ENCODE measurements around the gene KLHL29.

Gene KLHL29

DNA sequence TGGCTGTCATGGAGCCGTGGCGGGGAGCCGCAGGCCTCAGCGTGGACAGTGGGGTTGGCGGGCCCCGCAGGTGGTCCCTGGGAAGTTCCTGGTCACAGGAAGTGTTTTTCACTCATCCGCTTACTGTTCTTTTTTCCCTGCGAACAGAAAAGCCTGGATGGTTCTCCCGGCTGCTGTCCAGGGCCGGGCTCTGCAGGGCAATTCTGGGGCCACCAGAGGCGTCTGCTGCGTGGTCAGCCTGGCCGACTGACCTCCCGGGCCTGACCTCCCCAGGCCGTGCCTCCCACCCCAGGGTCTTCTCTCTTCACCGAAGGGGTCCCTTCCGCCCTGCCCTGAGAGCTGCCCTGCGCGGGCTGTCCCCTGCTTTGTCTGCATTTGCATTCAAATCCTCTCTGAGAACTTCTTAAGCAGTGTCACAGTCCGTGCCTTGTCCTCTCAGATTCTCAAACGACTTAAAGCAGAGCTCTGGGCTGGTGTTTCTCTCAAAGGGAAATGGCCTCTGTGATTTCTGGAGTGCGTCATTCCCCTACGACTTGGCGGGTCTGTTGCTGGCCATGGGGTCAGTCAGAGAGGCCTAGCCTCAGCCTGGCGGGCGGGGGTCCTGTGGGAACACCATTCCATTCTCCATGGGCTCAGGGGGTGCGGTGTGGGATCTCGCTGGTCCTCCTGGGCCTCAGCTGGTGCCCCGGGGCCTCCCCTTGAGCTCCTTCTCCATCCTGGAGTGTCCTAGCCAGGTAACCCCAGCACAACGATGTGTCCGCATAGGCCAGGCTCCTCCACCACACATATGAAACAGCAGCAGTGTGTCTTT, 38.3 kb downstream of the KLHL29 start:
- Histone ChIP-seq H3K18ac (ENCODE audit: low read length) (peak overlapping the region; percentile 69), H3K9ac (ENCODE audit: low read depth, low read length, poor library complexity) (no peak overlapping the region), H3K36me3 (replicated peaks in 1 of 2; ENCODE audit: control insufficient read depth in 2 of 2, insufficient read depth in 2 of 2, low read length in 2 of 2) (no peaks in the 10 kb centered on the region), H2BK5ac (ENCODE audit: low read length) (peak overlapping the region; percentile 9), H4K91ac (ENCODE audit: low read depth, low read length, poor library complexity) (no peak overlapping the region), H3K4ac (ENCODE audit: low read length) (no peak overlapping the region), H3K79me1 (ENCODE audit: low read depth, low read length) (no peaks in the 10 kb centered on the region), H3K4me1 (ENCODE audit: control insufficient read depth in 2 of 2, insufficient read depth in 1 of 2, low read depth in 1 of 2, low read length in 2 of 2) (peaks cover 10 to 20% of the 10 kb centered on the region in 2 donors), H2AFZ (ENCODE audit: low read length) (peak overlapping the region; percentile 12), H3K23ac (ENCODE audit: low read depth, low read length, poor library complexity) (no peak overlapping the region), H3K4me3 (ENCODE audit: low read length in 2 of 2) (no peak overlapping the region), H2BK12ac (ENCODE audit: low read length) (peak overlapping the region; percentile 18), H3K14ac (ENCODE audit: low read length) (no peak overlapping the region), H2AK5ac (ENCODE audit: low read depth, low read length) (no peak overlapping the region), H4K8ac (ENCODE audit: low read depth, low read length) (no peak overlapping the region), H2BK15ac (ENCODE audit: low read length) (no peak overlapping the region), H3K27ac (replicated peaks; ENCODE audit: low read length) (peak overlapping the region; percentile 35), H3K27me3 (ENCODE audit: control insufficient read depth in 3 of 3, insufficient read depth in 3 of 3, low read depth in 1 of 3, low read length in 3 of 3) (no peaks in the 10 kb centered on the region), H2BK120ac (ENCODE audit: low read depth, low read length) (no peak overlapping the region), H3K9me3 (replicated peaks in 1 of 2; ENCODE audit: control insufficient read depth in 2 of 2, insufficient read depth in 1 of 2, low read depth in 1 of 2, low read length in 2 of 2) (peaks cover 0 to 2% of the 10 kb centered on the region in 2 donors), H3K4me2 (ENCODE audit: insufficient read depth, low read length, poor library complexity, severe bottlenecking) (no peak overlapping the region)
- WGBS, 2 donors (ENCODE audit: extremely low coverage in 2 of 2, insufficient read length in 2 of 2, insufficient replicate concordance in 1 of 2) = no CpG with 5 or more reads among the region's 31 CpGs
- no peak for DNase-seq (ENCODE audit: low spot score)

DNA sequence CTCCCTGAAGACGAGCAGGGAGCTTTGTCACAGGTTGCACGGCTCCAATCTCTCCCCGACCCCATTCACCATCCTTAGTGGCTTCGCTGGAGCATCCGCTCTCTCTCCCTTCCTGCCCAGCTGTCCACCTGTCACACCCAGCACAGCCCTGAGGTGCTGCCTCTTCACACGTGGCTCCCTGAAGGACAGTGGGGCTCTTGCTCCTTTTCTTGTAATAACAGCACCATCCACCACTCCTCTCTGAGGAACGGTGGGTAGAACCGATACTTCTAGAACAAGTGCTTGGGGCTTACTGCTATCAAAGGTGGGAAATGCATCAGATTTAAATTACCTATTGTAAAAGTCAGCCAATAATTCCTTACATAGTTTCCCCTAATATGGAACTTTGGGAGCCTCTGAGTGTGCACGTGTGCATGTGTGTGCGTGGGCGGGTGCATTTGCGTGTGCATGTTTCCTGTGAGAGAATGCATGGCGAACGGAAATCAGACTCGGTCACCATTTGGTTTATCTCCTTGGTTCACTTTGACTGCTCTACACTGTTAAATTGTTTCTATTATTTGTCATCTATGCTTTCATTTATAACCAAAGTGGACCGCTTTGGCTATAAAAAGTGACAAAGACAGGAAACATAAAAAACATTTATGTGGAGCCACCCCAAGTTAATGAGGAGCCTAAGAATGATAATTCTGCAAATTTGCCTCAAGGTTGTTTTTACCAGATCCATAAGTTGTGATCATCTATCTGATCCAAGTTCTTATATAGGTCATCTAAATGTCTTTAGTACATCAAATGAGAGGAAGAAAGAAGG, 39.1 kb downstream of the KLHL29 start:
- Histone ChIP-seq H2BK15ac (ENCODE audit: low read length) (no peak overlapping the region), H3K4me3 (ENCODE audit: low read length in 2 of 2) (no peak overlapping the region), H2BK12ac (ENCODE audit: low read length) (peak overlapping the region; percentile 18), H2BK5ac (ENCODE audit: low read length) (no peak overlapping the region), H4K91ac (ENCODE audit: low read depth, low read length, poor library complexity) (no peak overlapping the region), H2AFZ (ENCODE audit: low read length) (no peak overlapping the region), H3K9me3 (replicated peaks in 1 of 2; ENCODE audit: control insufficient read depth in 2 of 2, insufficient read depth in 1 of 2, low read depth in 1 of 2, low read length in 2 of 2) (peaks cover 0 to 2% of the 10 kb centered on the region in 2 donors), H3K9ac (ENCODE audit: low read depth, low read length, poor library complexity) (no peak overlapping the region), H2AK5ac (ENCODE audit: low read depth, low read length) (no peak overlapping the region), H3K36me3 (replicated peaks in 1 of 2; ENCODE audit: control insufficient read depth in 2 of 2, insufficient read depth in 2 of 2, low read length in 2 of 2) (no peaks in the 10 kb centered on the region), H3K23ac (ENCODE audit: low read depth, low read length, poor library complexity) (no peak overlapping the region), H3K79me1 (ENCODE audit: low read depth, low read length) (no peaks in the 10 kb centered on the region), H2BK120ac (ENCODE audit: low read depth, low read length) (no peak overlapping the region), H3K27me3 (ENCODE audit: control insufficient read depth in 3 of 3, insufficient read depth in 3 of 3, low read depth in 1 of 3, low read length in 3 of 3) (no peaks in the 10 kb centered on the region), H3K4me1 (ENCODE audit: control insufficient read depth in 2 of 2, insufficient read depth in 1 of 2, low read depth in 1 of 2, low read length in 2 of 2) (peaks cover 10 to 17% of the 10 kb centered on the region in 2 donors), H3K4ac (ENCODE audit: low read length) (no peak overlapping the region), H3K4me2 (ENCODE audit: insufficient read depth, low read length, poor library complexity, severe bottlenecking) (no peak overlapping the region), H4K8ac (ENCODE audit: low read depth, low read length) (no peak overlapping the region), H3K18ac (ENCODE audit: low read length) (peak overlapping the region; percentile 39), H3K14ac (ENCODE audit: low read length) (no peak overlapping the region), H3K27ac (replicated peaks; ENCODE audit: low read length) (no peak overlapping the region)
- no CpG with 5 or more reads among the region's 16 CpGs for WGBS, 2 donors (ENCODE audit: extremely low coverage in 2 of 2, insufficient read length in 2 of 2, insufficient replicate concordance in 1 of 2)
- no peak for DNase-seq (ENCODE audit: low spot score)

DNA sequence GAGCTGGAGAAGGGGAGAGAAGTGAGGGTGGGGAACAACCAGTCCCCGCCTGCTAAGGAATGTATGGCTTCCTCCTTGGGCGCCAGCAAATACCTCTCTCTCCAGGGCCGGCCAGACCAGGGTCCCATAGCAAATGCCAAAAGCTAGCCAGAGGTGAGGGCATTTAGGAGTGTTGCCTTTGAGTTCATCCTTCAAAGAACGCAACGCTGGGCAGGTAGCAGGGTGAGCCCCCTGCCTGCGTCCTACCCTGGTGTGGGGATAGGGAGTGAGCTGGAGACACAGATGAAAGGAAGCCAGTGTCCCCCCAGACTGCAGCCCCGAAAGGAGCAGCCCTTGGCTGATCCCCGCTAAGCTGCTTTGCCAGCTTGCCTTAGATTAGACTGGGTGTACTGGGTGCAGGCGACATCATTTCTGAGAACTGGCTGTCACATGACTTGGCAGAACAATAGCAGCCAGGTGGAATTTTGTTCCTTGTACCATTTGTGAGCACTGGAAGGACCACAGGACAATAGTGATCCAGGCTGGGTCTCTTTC, 40.4 kb downstream of the KLHL29 start:
- no peak overlapping the region for H3K27ac ChIP-seq (replicated peaks; ENCODE audit: low read length)

DNA sequence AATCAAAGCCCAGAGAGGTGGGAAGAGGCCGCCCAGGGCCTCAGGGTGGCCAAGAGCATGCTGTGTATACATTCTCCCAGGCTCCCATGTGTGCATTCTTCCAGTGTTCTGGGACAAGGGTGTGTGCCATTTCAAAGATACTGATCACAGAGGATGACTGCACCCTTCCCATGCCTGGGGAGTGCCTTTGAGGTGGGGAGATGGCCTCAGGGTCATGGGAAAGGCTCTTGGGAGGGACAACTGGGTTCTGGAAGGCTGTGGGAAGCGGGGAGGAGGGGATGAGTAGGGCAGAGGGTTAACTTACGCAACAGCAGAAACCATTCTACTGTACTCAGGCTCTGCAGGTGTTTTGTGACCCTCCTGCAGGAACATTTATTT, 40.9 kb downstream of the KLHL29 start:
- no peak overlapping the region for H4K8ac ChIP-seq (ENCODE audit: low read depth, low read length)
- no peak overlapping the region for H3K23ac ChIP-seq (ENCODE audit: low read depth, low read length, poor library complexity)
- no peak overlapping the region for H3K4me2 ChIP-seq (ENCODE audit: insufficient read depth, low read length, poor library complexity, severe bottlenecking)
- peak overlapping the region; percentile 28 for H3K14ac ChIP-seq (ENCODE audit: low read length)
- WGBS, 2 donors (ENCODE audit: extremely low coverage in 2 of 2, insufficient read length in 2 of 2, insufficient replicate concordance in 1 of 2) = no CpG with 5 or more reads among the region's 3 CpGs
- peak overlapping the region; percentile 30 for H2AK5ac ChIP-seq (ENCODE audit: low read depth, low read length)
- H3K4ac ChIP-seq (ENCODE audit: low read length) = no peak overlapping the region
- no peak overlapping the region for H4K91ac ChIP-seq (ENCODE audit: low read depth, low read length, poor library complexity)
- no peak overlapping the region for H2BK5ac ChIP-seq (ENCODE audit: low read length)
- no peaks in the 10 kb centered on the region for H3K79me1 ChIP-seq (ENCODE audit: low read depth, low read length)
- H2BK12ac ChIP-seq (ENCODE audit: low read length) = no peak overlapping the region
- H2BK120ac ChIP-seq (ENCODE audit: low read depth, low read length) = no peak overlapping the region
- no peak overlapping the region for H2AFZ ChIP-seq (ENCODE audit: low read length)
- no peaks in the 10 kb centered on the region for H3K36me3 ChIP-seq (replicated peaks in 1 of 2; ENCODE audit: control insufficient read depth in 2 of 2, insufficient read depth in 2 of 2, low read length in 2 of 2)
- H3K4me3 ChIP-seq (ENCODE audit: low read length in 2 of 2) = no peak overlapping the region
- no peak overlapping the region for H3K9ac ChIP-seq (ENCODE audit: low read depth, low read length, poor library complexity)
- no peak overlapping the region for H3K27ac ChIP-seq (replicated peaks; ENCODE audit: low read length)
- no peak overlapping the region for H2BK15ac ChIP-seq (ENCODE audit: low read length)
- peaks cover 0 to 2% of the 10 kb centered on the region in 2 donors for H3K9me3 ChIP-seq (replicated peaks in 1 of 2; ENCODE audit: control insufficient read depth in 2 of 2, insufficient read depth in 1 of 2, low read depth in 1 of 2, low read length in 2 of 2)
- no peaks in the 10 kb centered on the region for H3K27me3 ChIP-seq (ENCODE audit: control insufficient read depth in 3 of 3, insufficient read depth in 3 of 3, low read depth in 1 of 3, low read length in 3 of 3)
- peak overlapping the region; percentile 30 for H3K18ac ChIP-seq (ENCODE audit: low read length)
- H3K4me1 ChIP-seq (ENCODE audit: control insufficient read depth in 2 of 2, insufficient read depth in 1 of 2, low read depth in 1 of 2, low read length in 2 of 2) = peaks cover 10 to 17% of the 10 kb centered on the region in 2 donors
- DNase-seq (ENCODE audit: low spot score) = no peak

More for the DNA sequence above, 40.4 kb downstream of the KLHL29 start:
- Histone ChIP-seq H2AK5ac (ENCODE audit: low read depth, low read length) (peak overlapping the region; percentile 30), H3K79me1 (ENCODE audit: low read depth, low read length) (no peaks in the 10 kb centered on the region), H2BK15ac (ENCODE audit: low read length) (peak overlapping the region; percentile 43), H4K91ac (ENCODE audit: low read depth, low read length, poor library complexity) (no peak overlapping the region), H2BK120ac (ENCODE audit: low read depth, low read length) (no peak overlapping the region), H3K9me3 (replicated peaks in 1 of 2; ENCODE audit: control insufficient read depth in 2 of 2, insufficient read depth in 1 of 2, low read depth in 1 of 2, low read length in 2 of 2) (peaks cover 0 to 2% of the 10 kb centered on the region in 2 donors), H3K4me2 (ENCODE audit: insufficient read depth, low read length, poor library complexity, severe bottlenecking) (no peak overlapping the region), H3K27me3 (ENCODE audit: control insufficient read depth in 3 of 3, insufficient read depth in 3 of 3, low read depth in 1 of 3, low read length in 3 of 3) (no peaks in the 10 kb centered on the region), H2BK5ac (ENCODE audit: low read length) (no peak overlapping the region), H3K14ac (ENCODE audit: low read length) (peak overlapping the region; percentile 4), H4K8ac (ENCODE audit: low read depth, low read length) (no peak overlapping the region), H3K4me1 (ENCODE audit: control insufficient read depth in 2 of 2, insufficient read depth in 1 of 2, low read depth in 1 of 2, low read length in 2 of 2) (peaks cover 10 to 17% of the 10 kb centered on the region in 2 donors), H3K4me3 (ENCODE audit: low read length in 2 of 2) (no peak overlapping the region), H2BK12ac (ENCODE audit: low read length) (peak overlapping the region; percentile 31), H3K9ac (ENCODE audit: low read depth, low read length, poor library complexity) (no peak overlapping the region), H3K23ac (ENCODE audit: low read depth, low read length, poor library complexity) (no peak overlapping the region), H3K4ac (ENCODE audit: low read length) (no peak overlapping the region), H2AFZ (ENCODE audit: low read length) (no peak overlapping the region), H3K18ac (ENCODE audit: low read length) (peak overlapping the region; percentile 84), H3K36me3 (replicated peaks in 1 of 2; ENCODE audit: control insufficient read depth in 2 of 2, insufficient read depth in 2 of 2, low read length in 2 of 2) (no peaks in the 10 kb centered on the region)
- no CpG with 5 or more reads among the region's 9 CpGs for WGBS, 2 donors (ENCODE audit: extremely low coverage in 2 of 2, insufficient read length in 2 of 2, insufficient replicate concordance in 1 of 2)
- DNase-seq (ENCODE audit: low spot score) = no peak
